CD4-positive, alpha-beta T cell (primary cell): Measurements from ENCODE around the gene NOS2. TPM values are rescaled to one million over a fixed set of nuclear protein-coding genes. Genes with fewer than 3 reads are reported as not detected.
"Not testable (repeated sequence)": the region's sequence is repeated elsewhere in the genome, so short reads cannot be mapped to it uniquely, and the experiment has no call there.

Source experiments
- ATAC-seq: fragments of 200-7000 bp; cut with Tn5 transposase; one replicate; pipeline ENCODE4 v1.10.0; 2022; ENCODE audit warnings: mild to moderate bottlenecking; ENCODE audit not compliant: poor library complexity
- CTCF ChIA-PET: fragments of 350-600 bp; sonication (Branson Sonifier 250); formaldehyde crosslinking; loops from one replicate; lab custom pipeline; 2021; ENCODE audit warnings: antibody characterized with exemption, inconsistent platforms; lab: Charles Lee
- POLR2A ChIA-PET: fragments of 350-600 bp; sonication (Branson Sonifier 250); formaldehyde crosslinking; loops from one replicate; lab custom pipeline; 2021; ENCODE audit warnings: antibody characterized with exemption, inconsistent platforms; lab: Charles Lee
- DNase-seq, 14 experiments: peaks; one replicate each; pipeline ENCODE4 v3.0.0-alpha.2; 2013 to 2020; ENCODE audit warnings: mixed read lengths in 2 of 14
- H3K27ac ChIP-seq, 2 donors: one replicate each; pipeline versions ENCODE4 v1.5.1 to v1.7.0; 2013; ENCODE audit warnings: low read length in 2 of 2, low read depth in 1 of 2, mild to moderate bottlenecking in 1 of 2
- H3K27me3 ChIP-seq, 2 experiments: 1 replicate in 1 of 2; 2 replicates in 1 of 2; pipeline versions ENCODE4 v1.6.1 to v1.7.0; 2013; ENCODE audit warnings: low read length in 2 of 2, control low read depth in 1 of 2, mild to moderate bottlenecking in 1 of 2, moderate library complexity in 1 of 2; ENCODE audit not compliant: insufficient read depth in 2 of 2, control insufficient read depth in 1 of 2
- H3K36me3 ChIP-seq: one replicate; pipeline ENCODE4 v1.6.1; 2013; ENCODE audit warnings: low read length, control low read depth; ENCODE audit not compliant: insufficient read depth
- H3K4me1 ChIP-seq: one replicate; pipeline ENCODE4 v1.6.1; 2013; ENCODE audit warnings: low read length, control low read depth; ENCODE audit not compliant: insufficient read depth
- H3K4me3 ChIP-seq: one replicate; pipeline ENCODE4 v1.5.1; 2013; ENCODE audit warnings: mild to moderate bottlenecking, low read length, moderate library complexity
- H3K9me3 ChIP-seq, 2 experiments: 1 replicate in 1 of 2; 2 replicates in 1 of 2; pipeline versions ENCODE4 v1.6.1 to v1.7.0; 2013; ENCODE audit warnings: low read length in 2 of 2, mild to moderate bottlenecking in 2 of 2, control low read depth in 1 of 2, moderate library complexity in 1 of 2; ENCODE audit not compliant: control insufficient read depth in 1 of 2, insufficient read depth in 1 of 2
- H3K27ac Mint-ChIP-seq: one replicate; pipeline ENCODE4 v1.8.0; 2020; ENCODE audit warnings: mixed read lengths
- H3K27me3 Mint-ChIP-seq: one replicate; pipeline ENCODE4 v1.8.0; 2021; ENCODE audit warnings: mixed read lengths
- H3K36me3 Mint-ChIP-seq: one replicate; pipeline ENCODE4 v1.8.0; 2021; ENCODE audit warnings: low read depth, mixed read lengths
- H3K4me1 Mint-ChIP-seq: one replicate; pipeline ENCODE4 v1.8.0; 2021; ENCODE audit warnings: low read depth, mixed read lengths
- H3K4me3 Mint-ChIP-seq: one replicate; pipeline ENCODE4 v1.8.0; 2020; ENCODE audit warnings: mild to moderate bottlenecking, mixed read lengths
- H3K9me3 Mint-ChIP-seq: one replicate; pipeline ENCODE4 v1.8.0; 2020; ENCODE audit warnings: mixed read lengths
- CTCF ChIP-seq: fragments of 200-600 bp; IDR thresholded peaks from one replicate; pipeline ENCODE4 v1.8.0; 2022; ENCODE audit warnings: antibody characterized with exemption, mild to moderate bottlenecking
- intact Hi-C, 2 experiments: fragments of 100-400 bp; cut with DNase I in 1 of 2; cut with micrococcal nuclease in 1 of 2; formaldehyde crosslinking; loops; one replicate each; pipeline versions ENCODE4 v1.15.1 to v1.9.0; 2023 to 2025; cut with DNase I, micrococcal nuclease
- total RNA-seq, 174 experiments: library from RNA in 2 of 174; stranded (reverse) in 2 of 174; gene quantifications; one replicate each; pipeline ENCODE4 v1.2.3 and lab custom pipeline; 2021 to 2026

NOS2 gene
- total RNA-seq, 2 experiments from 2014 or later: 0.08 TPM; not detected in 1

- Mint-ChIP-seq H3K36me3 (no peaks in the 10 kb centered on the region), H3K4me1 (peaks cover 14% of the 10 kb centered on the region), H3K4me3 (peak overlapping the region; percentile 69), H3K9me3 (no peaks in the 10 kb centered on the region), H3K27me3 (no peaks in the 10 kb centered on the region), H3K27ac (peak overlapping the region; percentile 71)
- H3K36me3 ChIP-seq: no peaks in the 10 kb centered on the region
- peak overlapping the region in 1 of 2 donors; percentile 13 for H3K27ac ChIP-seq
- peaks cover 11% of the 10 kb centered on the region for H3K4me1 ChIP-seq
- intact Hi-C loops: no loop called here
- H3K27me3 ChIP-seq: no peaks in the 10 kb centered on the region
- peak; percentile 61 for ATAC-seq
- H3K9me3 ChIP-seq: peaks cover 0 to 3% of the 10 kb centered on the region in 2 experiments
- peak overlapping the region; percentile 37 for H3K4me3 ChIP-seq
- ChIA-PET CTCF (interaction anchor here (0.9 kb wide), 1 partner anchor 41 kb away, joined by 4 read pairs; no protein-coding TSS in a partner anchor), POLR2A (interaction anchor here (1.1 to 1.7 kb wide), 3 partner anchors 32 to 47 kb away, joined by 3 to 11 read pairs (median 4); partner anchors contain the start of gene LYRM9)
- TF ChIP-seq CTCF: no peak
- DNase-seq: peak in 12 of 14 experiments; percentile 3 to 71 (median 18)
Measured at GRCh38 chr17:27846042-27846655, 45.8 kb upstream of the NOS2 start.

- peaks cover 11% of the 10 kb centered on the region for H3K4me1 ChIP-seq
- H3K4me1 Mint-ChIP-seq: peaks cover 14% of the 10 kb centered on the region
- TF ChIP-seq CTCF: no peak
- H3K27me3 Mint-ChIP-seq: no peaks in the 10 kb centered on the region
- H3K36me3 Mint-ChIP-seq: no peaks in the 10 kb centered on the region
- peaks cover 0 to 3% of the 10 kb centered on the region in 2 experiments for H3K9me3 ChIP-seq
- H3K4me3 Mint-ChIP-seq: peak overlapping the region; percentile 17
- no peaks in the 10 kb centered on the region for H3K27me3 ChIP-seq
- ATAC-seq (no peak), DNase-seq (no peak)
- intact Hi-C loops: no loop called here
- ChIA-PET POLR2A (interaction anchor here (1.1 to 1.7 kb wide), 2 partner anchors 33 to 37 kb away, joined by 3 to 11 read pairs; no protein-coding TSS in a partner anchor), CTCF (interaction anchor here (0.9 kb wide), 1 partner anchor 40 kb away, joined by 4 read pairs; no protein-coding TSS in a partner anchor)
- H3K27ac ChIP-seq: no peak overlapping the region
- peak overlapping the region; percentile 71 for H3K27ac Mint-ChIP-seq
- H3K36me3 ChIP-seq: no peaks in the 10 kb centered on the region
- no peaks in the 10 kb centered on the region for H3K9me3 Mint-ChIP-seq
- H3K4me3 ChIP-seq: no peak overlapping the region
Measured at GRCh38 chr17:27845264-27846041, 45.1 kb upstream of the NOS2 start.

- POLR2A ChIA-PET: no interaction called here
Measured at GRCh38 chr17:27840688-27841087, 40.4 kb upstream of the NOS2 start.

GRCh38 chr17:27840406-27840678 lies 40.0 kb upstream of the NOS2 start:
- ATAC-seq, H3K4me3 Mint-ChIP-seq, H3K27ac Mint-ChIP-seq, H3K36me3 ChIP-seq, H3K9me3 ChIP-seq, H3K4me1 ChIP-seq, H3K4me3 ChIP-seq, H3K27ac ChIP-seq, H3K4me1 Mint-ChIP-seq, POLR2A ChIA-PET, H3K27me3 ChIP-seq, DNase-seq, H3K9me3 Mint-ChIP-seq, CTCF ChIA-PET, H3K36me3 Mint-ChIP-seq, H3K27me3 Mint-ChIP-seq, intact Hi-C loops: not testable (repeated sequence)

More at GRCh38 chr17:27840688-27841087, 40.4 kb upstream of the NOS2 start:
- Histone ChIP-seq H3K9me3 (no peaks in the 10 kb centered on the region), H3K4me1 (no peaks in the 10 kb centered on the region), H3K4me3 (no peak overlapping the region), H3K36me3 (no peaks in the 10 kb centered on the region), H3K27ac (no peak overlapping the region), H3K27me3 (no peaks in the 10 kb centered on the region)
- intact Hi-C loops: no loop called here
- CTCF ChIA-PET: no interaction called here
- DNase-seq (no peak), ATAC-seq (no peak)
- H3K27ac Mint-ChIP-seq: no peak overlapping the region
- H3K27me3 Mint-ChIP-seq: no peaks in the 10 kb centered on the region
- no peak overlapping the region for H3K4me3 Mint-ChIP-seq
- TF ChIP-seq CTCF: no peak
- H3K9me3 Mint-ChIP-seq: no peaks in the 10 kb centered on the region
- H3K36me3 Mint-ChIP-seq: no peaks in the 10 kb centered on the region
- peaks cover 5% of the 10 kb centered on the region for H3K4me1 Mint-ChIP-seq
